CD14-positive monocyte (primary cell): ENCODE measurements around the gene ANAPC10. TPM values are rescaled to one million over a fixed set of nuclear protein-coding genes. Genes with fewer than 3 reads are reported as not detected.

Experiments used
- DNase-seq, 3 donors: peaks; one replicate each; pipeline ENCODE4 v3.0.0-alpha.2; 2011 to 2022
- H2AFZ ChIP-seq: 2 replicates; pipeline ENCODE4 v1.6.0; 2012; ENCODE audit warnings: mild to moderate bottlenecking, low read depth, low read length, inconsistent platforms; ENCODE audit not compliant: insufficient read depth, poor library complexity, severe bottlenecking
- H3K27ac ChIP-seq, 2 donors: 1 replicate in 1 of 2; 2 replicates in 1 of 2; pipeline ENCODE4 v1.5.1; 2012 to 2013; ENCODE audit warnings: low read length in 2 of 2, control low read depth in 1 of 2, inconsistent platforms in 1 of 2, low read depth in 1 of 2, mild to moderate bottlenecking in 1 of 2
- H3K27me3 ChIP-seq, 2 donors: one replicate each; pipeline versions ENCODE4 v1.6.0 to v1.6.1; 2011 to 2013; ENCODE audit warnings: low read length in 2 of 2; ENCODE audit not compliant: control insufficient read depth in 2 of 2, insufficient read depth in 2 of 2
- H3K36me3 ChIP-seq, 2 donors: replicated peaks in 1 of 2; 1 replicate in 1 of 2; 2 replicates in 1 of 2; pipeline versions ENCODE4 v1.5.1 to v1.6.1; 2012 to 2013; ENCODE audit warnings: low read length in 2 of 2, control low read depth in 1 of 2, inconsistent platforms in 1 of 2, mild to moderate bottlenecking in 1 of 2; ENCODE audit not compliant: insufficient read depth in 2 of 2, control insufficient read depth in 1 of 2
- H3K4me1 ChIP-seq, 2 donors: 1 replicate in 1 of 2; 2 replicates in 1 of 2; pipeline versions ENCODE4 v1.5.1 to v1.6.1; 2012 to 2013; ENCODE audit warnings: low read length in 2 of 2, control low read depth in 1 of 2, inconsistent platforms in 1 of 2, mild to moderate bottlenecking in 1 of 2, moderate library complexity in 1 of 2; ENCODE audit not compliant: insufficient read depth in 2 of 2, control insufficient read depth in 1 of 2
- H3K4me2 ChIP-seq: replicated peaks from 2 replicates; pipeline ENCODE3; 2012; ENCODE audit warnings: low read length, moderate library complexity, mild to moderate bottlenecking; ENCODE audit not compliant: poor library complexity, severe bottlenecking; ENCODE audit errors: extremely low read depth
- H3K4me3 ChIP-seq, 3 experiments: fragments of 200-600 bp in 1 of 3; sonication (generic) in 1 of 3; replicated peaks in 1 of 3; 1 replicate in 2 of 3; 2 replicates in 1 of 3; pipeline ENCODE4 v1.5.1; 2011 to 2013; ENCODE audit warnings: low read length in 3 of 3, mild to moderate bottlenecking in 3 of 3, control low read depth in 2 of 3, low read depth in 2 of 3, inconsistent platforms in 1 of 3, moderate library complexity in 1 of 3
- H3K79me2 ChIP-seq: 2 replicates; pipeline ENCODE4 v1.6.0; 2012; ENCODE audit warnings: mild to moderate bottlenecking, control low read depth, inconsistent platforms, low read length, moderate library complexity; ENCODE audit not compliant: insufficient read depth
- H3K9ac ChIP-seq: 2 replicates; pipeline ENCODE4 v1.6.0; 2017; ENCODE audit warnings: low read length, mild to moderate bottlenecking; ENCODE audit not compliant: insufficient read depth, poor library complexity, severe bottlenecking
- H3K9me3 ChIP-seq, 2 donors: replicated peaks in 1 of 2; 1 replicate in 1 of 2; 2 replicates in 1 of 2; pipeline versions ENCODE4 v1.5.1 to v1.6.1; 2012 to 2013; ENCODE audit warnings: low read length in 2 of 2, control low read depth in 1 of 2; ENCODE audit not compliant: control insufficient read depth in 1 of 2, insufficient read depth in 1 of 2
- H4K20me1 ChIP-seq: 2 replicates; pipeline ENCODE4 v1.6.0; 2012; ENCODE audit warnings: mild to moderate bottlenecking, low read length, control low read depth, moderate library complexity; ENCODE audit not compliant: insufficient read depth
- H3K27ac Mint-ChIP-seq, 7 donors: one replicate each; pipeline ENCODE4 v1.8.0; 2020; ENCODE audit warnings: mild to moderate bottlenecking in 7 of 7, mixed read lengths in 7 of 7, moderate library complexity in 6 of 7, inconsistent platforms in 2 of 7
- H3K27me3 Mint-ChIP-seq, 3 donors: one replicate each; pipeline ENCODE4 v1.8.0; 2021 to 2022; ENCODE audit warnings: low read depth in 3 of 3, mild to moderate bottlenecking in 3 of 3, mixed read lengths in 3 of 3, moderate library complexity in 3 of 3, inconsistent platforms in 1 of 3
- H3K36me3 Mint-ChIP-seq, 2 donors: one replicate each; pipeline ENCODE4 v1.8.0; 2020; ENCODE audit warnings: mixed read lengths in 2 of 2, inconsistent platforms in 1 of 2, mild to moderate bottlenecking in 1 of 2
- H3K4me1 Mint-ChIP-seq: one replicate; pipeline ENCODE4 v1.8.0; 2020; ENCODE audit warnings: mild to moderate bottlenecking, mixed read lengths
- H3K4me3 Mint-ChIP-seq, 2 donors: one replicate each; pipeline ENCODE4 v1.8.0; 2020; ENCODE audit warnings: mild to moderate bottlenecking in 2 of 2, mixed read lengths in 2 of 2, moderate library complexity in 1 of 2
- H3K9me3 Mint-ChIP-seq, 7 donors: one replicate each; pipeline ENCODE4 v1.8.0; 2020 to 2022; ENCODE audit warnings: mixed read lengths in 7 of 7, mild to moderate bottlenecking in 6 of 7, moderate library complexity in 6 of 7, inconsistent platforms in 2 of 7
- WGBS: methylation state at CpG from one replicate; pipeline ENCODE4 v1.1.5; 2013; ENCODE audit warnings: missing lambda C conversion rate; ENCODE audit not compliant: insufficient coverage; 5-methylcytosine and 5-hydroxymethylcytosine counted together
- intact Hi-C, 2 donors: fragments of 100-400 bp; cut with micrococcal nuclease; formaldehyde crosslinking; loops; one replicate each; pipeline versions ENCODE4 v1.15.0 to v1.15.1; 2023
- polyA plus RNA-seq, 3 donors: library from polyadenylated mRNA; depleted of rRNA in 1 of 3; unstranded in 2 of 3; stranded (reverse) in 1 of 3; fragments of 300-500 nt in 2 of 3; fragments of >200 nt in 1 of 3; fragmentation: Illumina TruSeq in 2 of 3; gene quantifications; 1 replicate in 2 of 3; 2 replicates in 1 of 3; pipeline ENCODE4 v1.2.3, GENCODE V29; 2012 to 2021
- TF ChIP-seq, protein P1 (sequence below): fragments of 200-600 bp; IDR thresholded peaks from one replicate; pipeline ENCODE4 v1.8.0; 2022; ENCODE audit warnings: antibody characterized with exemption, mild to moderate bottlenecking

Gene ANAPC10
- polyA plus RNA-seq, 3 donors = 11.1 to 25.4 (median 21.3) TPM

DNA sequence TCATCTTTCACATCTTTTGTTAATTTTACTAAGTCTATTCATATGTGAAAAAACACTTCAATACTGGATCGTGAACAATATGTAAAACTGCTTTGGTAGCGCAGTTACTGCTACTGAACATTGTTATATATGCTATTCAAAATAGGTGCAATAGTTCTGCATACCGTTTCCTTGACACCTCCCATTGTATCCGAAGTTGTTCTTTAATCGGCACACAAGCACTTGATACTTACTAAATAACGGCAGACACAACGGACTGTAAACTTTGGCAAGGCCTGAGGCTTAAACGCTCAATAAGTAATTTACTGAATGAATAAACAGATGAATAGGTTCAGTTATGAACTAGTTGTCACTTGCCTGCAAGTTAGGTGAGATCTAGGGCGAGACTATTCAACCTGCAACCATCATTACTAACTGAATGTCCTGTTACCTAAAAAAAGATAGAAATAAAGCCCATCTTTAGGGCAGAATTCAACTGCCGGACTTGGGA is 620 bp downstream of the ANAPC10 start:
- Histone ChIP-seq H3K4me2 (peak overlapping the region; percentile 80), H3K9me3 (peaks cover 8 to 10% of the 10 kb centered on the region in 2 donors), H2AFZ (peak overlapping the region; percentile 89), H3K36me3 (peaks cover 32 to 36% of the 10 kb centered on the region in 2 donors), H3K4me3 (peak overlapping the region; percentile 71 to 84 (median 84)), H3K9ac (peak overlapping the region; percentile 91), H3K4me1 (peaks cover 28 to 31% of the 10 kb centered on the region in 2 donors), H3K79me2 (peaks cover 92% of the 10 kb centered on the region), H4K20me1 (no peaks in the 10 kb centered on the region), H3K27ac (peak overlapping the region; percentile 95 to 98), H3K27me3 (no peaks in the 10 kb centered on the region)
- DNase-seq = peak in 2 of 3 donors; percentile 1 to 6
- Mint-ChIP-seq H3K36me3 (peaks cover 31% of the 10 kb centered on the region in 2 donors), H3K27me3 (no peaks in the 10 kb centered on the region), H3K4me3 (peak overlapping the region; percentile 91 to 98), H3K9me3 (peaks cover 8 to 19% (median 15%) of the 10 kb centered on the region in 7 donors), H3K27ac (peak overlapping the region; percentile 93 to 100 (median 99)), H3K4me1 (peaks cover 25% of the 10 kb centered on the region)
- intact Hi-C loops = loop anchor here in 1 of 2 donors (10.0 kb wide), 1 partner anchor 1583 kb away; the partner anchor contains the start of gene SMARCA5
- TF ChIP-seq, protein P1, sequence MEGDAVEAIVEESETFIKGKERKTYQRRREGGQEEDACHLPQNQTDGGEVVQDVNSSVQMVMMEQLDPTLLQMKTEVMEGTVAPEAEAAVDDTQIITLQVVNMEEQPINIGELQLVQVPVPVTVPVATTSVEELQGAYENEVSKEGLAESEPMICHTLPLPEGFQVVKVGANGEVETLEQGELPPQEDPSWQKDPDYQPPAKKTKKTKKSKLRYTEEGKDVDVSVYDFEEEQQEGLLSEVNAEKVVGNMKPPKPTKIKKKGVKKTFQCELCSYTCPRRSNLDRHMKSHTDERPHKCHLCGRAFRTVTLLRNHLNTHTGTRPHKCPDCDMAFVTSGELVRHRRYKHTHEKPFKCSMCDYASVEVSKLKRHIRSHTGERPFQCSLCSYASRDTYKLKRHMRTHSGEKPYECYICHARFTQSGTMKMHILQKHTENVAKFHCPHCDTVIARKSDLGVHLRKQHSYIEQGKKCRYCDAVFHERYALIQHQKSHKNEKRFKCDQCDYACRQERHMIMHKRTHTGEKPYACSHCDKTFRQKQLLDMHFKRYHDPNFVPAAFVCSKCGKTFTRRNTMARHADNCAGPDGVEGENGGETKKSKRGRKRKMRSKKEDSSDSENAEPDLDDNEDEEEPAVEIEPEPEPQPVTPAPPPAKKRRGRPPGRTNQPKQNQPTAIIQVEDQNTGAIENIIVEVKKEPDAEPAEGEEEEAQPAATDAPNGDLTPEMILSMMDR = peak; percentile 15
- 0% methylated on average over 1 of the region's 10 CpGs for WGBS

GRCh38 chr4:145093638-145094037 is 4.4 kb downstream of the ANAPC10 start:
- Histone ChIP-seq H3K27ac (no peak overlapping the region), H3K36me3 (peaks cover 49 to 68% of the 10 kb centered on the region in 2 donors), H3K27me3 (no peaks in the 10 kb centered on the region), H3K4me1 (peaks cover 14 to 22% of the 10 kb centered on the region in 2 donors), H3K9me3 (peaks cover 8 to 10% of the 10 kb centered on the region in 2 donors), H3K4me3 (no peak overlapping the region), H3K4me2 (no peak overlapping the region), H3K79me2 (peaks cover 67% of the 10 kb centered on the region), H2AFZ (no peak overlapping the region), H4K20me1 (no peaks in the 10 kb centered on the region), H3K9ac (no peak overlapping the region)
- Mint-ChIP-seq H3K27me3 (no peaks in the 10 kb centered on the region), H3K9me3 (peaks cover 8 to 19% (median 15%) of the 10 kb centered on the region in 7 donors), H3K36me3 (peaks cover 48 to 60% of the 10 kb centered on the region in 2 donors), H3K27ac (no peak overlapping the region), H3K4me1 (peaks cover 23% of the 10 kb centered on the region), H3K4me3 (no peak overlapping the region)
- intact Hi-C loops = loop anchor here in 1 of 2 donors (10.0 kb wide), 1 partner anchor 1579 kb away; the partner anchor contains the start of gene SMARCA5
- TF ChIP-seq, protein P1 = no peak
- DNase-seq = no peak
- WGBS = no CpG with 5 or more reads among the region's 2 CpGs
